K562 (cell line): ENCODE results near the gene FGF22. TPM values are rescaled to one million over a fixed set of nuclear protein-coding genes. Genes with fewer than 3 reads are reported as not detected.
"Not testable (repeated sequence)": the region's sequence is repeated elsewhere in the genome, so short reads cannot be mapped to it uniquely, and the experiment has no call there.

Source experiments
- ATAC-seq: fragments of 200-7000 bp; cut with Tn5 transposase; 3 replicates; pipeline ENCODE4 v1.9.1; 2020; ENCODE audit warnings: moderate library complexity
- BruUV-seq: library from RNA; stranded (reverse); fragments of 400-500 nt; replicated peaks from 2 replicates; lab custom pipeline; 2021; lab: Mats Ljungman, UMichigan
- CTCF ChIA-PET: fragments of 300-600 bp; formaldehyde crosslinking; extraction: SDS; loops from one replicate; lab custom pipeline; 2021; ENCODE audit warnings: low intra/inter-chr PET ratio; lab: Yijun Ruan, JAX
- POLR2A ChIA-PET: fragments of 300-600, 350-650 bp; sonication (Branson Sonifier 250); formaldehyde crosslinking; extraction: SDS; loops from one replicate; lab custom pipeline; 2021; ENCODE audit warnings: antibody characterized with exemption, inconsistent platforms; lab: Yijun Ruan, JAX
- DNase-seq, 4 experiments: peaks; one replicate each; pipeline versions ENCODE4 v3.0.0 to v3.0.0-alpha.2; 2011 to 2018; ENCODE audit warnings: low spot score in 3 of 4, mixed read lengths in 3 of 4; ENCODE audit errors: extremely low read depth in 1 of 4
- FAIRE-seq: peaks from 2 replicates; lab custom pipeline; 2011; peaks lifted over from hg19 to GRCh38; lab: Jason Lieb, UNC
- H2AFZ ChIP-seq: 2 replicates; pipeline ENCODE4 v1.6.0; 2011; ENCODE audit warnings: low read depth, low read length, control low read depth, inconsistent platforms
- H3K27ac ChIP-seq: fragments of 200-600 bp; 3 replicates; pipeline ENCODE4 v1.8.0; 2011; ENCODE audit warnings: low read depth, mild to moderate bottlenecking, control low read depth, inconsistent platforms, low read length, moderate library complexity, mixed read lengths; ENCODE audit errors: extremely low read depth
- H3K27me3 ChIP-seq, 2 experiments: fragments of 300-600 bp in 1 of 2; 2 replicates in 1 of 2; 3 replicates in 1 of 2; pipeline versions ENCODE4 v1.6.0 to v1.8.0; 2011; ENCODE audit warnings: inconsistent platforms in 2 of 2, low read length in 2 of 2, mild to moderate bottlenecking in 1 of 2, mixed read lengths in 1 of 2, moderate library complexity in 1 of 2; ENCODE audit not compliant: control insufficient read depth in 2 of 2, insufficient read depth in 2 of 2
- H3K36me3 ChIP-seq: fragments of 300-600 bp; 3 replicates; pipeline ENCODE4 v1.8.0; 2011; ENCODE audit warnings: mild to moderate bottlenecking, low read length, inconsistent platforms; ENCODE audit not compliant: control insufficient read depth, insufficient read depth
- H3K4me1 ChIP-seq, 2 experiments: fragments of 200-600 bp in 1 of 2; replicated peaks in 1 of 2; 2 replicates in 1 of 2; 3 replicates in 1 of 2; pipeline versions ENCODE4 v1.5.1 to v1.8.0; 2011; ENCODE audit warnings: inconsistent platforms in 2 of 2, low read length in 2 of 2, mild to moderate bottlenecking in 1 of 2, mixed read lengths in 1 of 2, moderate library complexity in 1 of 2; ENCODE audit not compliant: control insufficient read depth in 2 of 2, insufficient read depth in 2 of 2
- H3K4me2 ChIP-seq: 2 replicates; pipeline ENCODE4 v1.6.1; 2011; ENCODE audit warnings: low read length, control low read depth, inconsistent platforms, mixed read lengths; ENCODE audit not compliant: insufficient read depth
- H3K4me3 ChIP-seq: fragments of 200-600 bp; sonication (generic), shearing (Covaris generic); 2 replicates; pipeline ENCODE4 v1.5.1; 2016; ENCODE audit warnings: control low read depth, inconsistent platforms
- H3K79me2 ChIP-seq: fragments of 200-600 bp; 3 replicates; pipeline ENCODE4 v1.8.0; 2011; ENCODE audit warnings: low read length, inconsistent platforms; ENCODE audit not compliant: control insufficient read depth, insufficient read depth
- H3K9ac ChIP-seq, 2 experiments: 2 replicates each; pipeline versions ENCODE4 v1.6.0 to v1.6.1; 2011; ENCODE audit warnings: low read depth in 2 of 2, low read length in 2 of 2, control low read depth in 1 of 2, inconsistent platforms in 1 of 2, mild to moderate bottlenecking in 1 of 2, mixed read lengths in 1 of 2; ENCODE audit not compliant: insufficient read depth in 1 of 2
- H3K9me1 ChIP-seq: one replicate; pipeline ENCODE4 v1.6.0; 2011; ENCODE audit warnings: inconsistent platforms, mild to moderate bottlenecking, low read length, moderate library complexity; ENCODE audit not compliant: control insufficient read depth, insufficient read depth
- H3K9me3 ChIP-seq: replicated peaks from 2 replicates; pipeline ENCODE4 v1.5.1; 2011; ENCODE audit warnings: low read depth, low read length, inconsistent platforms; ENCODE audit not compliant: control insufficient read depth, insufficient read depth
- H4K20me1 ChIP-seq: replicated peaks from 2 replicates; pipeline ENCODE4 v1.6.1; 2011; ENCODE audit warnings: low read length, inconsistent platforms, mixed read lengths; ENCODE audit not compliant: control insufficient read depth, insufficient read depth
- ARHGAP35 ChIP-seq: fragments of 450-650 bp; IDR thresholded peaks from 2 replicates; pipeline ENCODE4 v1.6.1; 2018; ENCODE audit not compliant: partially characterized antibody
- FOXK2 ChIP-seq, 2 experiments: fragments of 450-650 bp; IDR thresholded peaks in 1 of 2; conservative IDR thresholded peaks in 1 of 2; 2 replicates each; pipeline ENCODE4 v1.6.1; 2016; ENCODE audit warnings: low read depth in 2 of 2, mild to moderate bottlenecking in 1 of 2
- SAP30 ChIP-seq: fragments of 200-600 bp; sonication (generic); IDR thresholded peaks from 2 replicates; pipeline ENCODE4 v1.6.1; 2012; ENCODE audit warnings: borderline replicate concordance, low read depth, mild to moderate bottlenecking, moderate library complexity, low read length, control low read depth, inconsistent platforms; ENCODE audit not compliant: insufficient read depth, poor library complexity, severe bottlenecking
- WGBS: fragments of 100-300 bp; shearing (Covaris generic); methylation state at CpG from one replicate; pipeline ENCODE4 v1.1.6; 2016; ENCODE audit warnings: low coverage, mixed read lengths; ENCODE audit not compliant: insufficient coverage; ENCODE audit errors: missing lambda C conversion rate; 5-methylcytosine and 5-hydroxymethylcytosine counted together
- in situ Hi-C: fragments of 300-500 bp; cut with MboI; formaldehyde crosslinking; loops from 4 replicates; pipeline ENCODE4 v1.15.0; 2018; ENCODE audit warnings: inconsistent platforms, mixed read lengths
- intact Hi-C: fragments of 100-400 bp; cut with micrococcal nuclease; formaldehyde crosslinking; loops from 2 replicates; pipeline ENCODE4 v1.14.2; 2022
- polyA plus RNA-seq, 8 experiments: library from polyadenylated mRNA; depleted of rRNA in 4 of 8; stranded (reverse) in 5 of 8; unstranded in 3 of 8; fragments of >200 nt; fragmentation: Nextera tagmentation in 2 of 8; fragmentation: Illumina TruSeq in 1 of 8; extraction: Ambion mirVana in 2 of 8; extraction: Trizol in 1 of 8; gene quantifications; 2 replicates each; pipeline versions ENCODE4 v1.2.1 to v1.2.3, GENCODE V29; 2011 to 2014; ENCODE audit warnings: inconsistent platforms in 1 of 8, missing spikeins in 1 of 8
- total RNA-seq, 7 experiments: library from RNA; depleted of rRNA in 6 of 7; stranded (reverse); fragments of >200 nt in 6 of 7; fragmentation: Illumina TruSeq in 2 of 7; extraction: Trizol in 2 of 7; gene quantifications; 2 replicates each; pipeline versions ENCODE4 v1.2.1 to v1.2.3, GENCODE V29; 2011 to 2021; ENCODE audit warnings: low replicate concordance in 1 of 7
- TF ChIP-seq, protein P1 (sequence below): sonication (generic); formaldehyde crosslinking; IDR thresholded peaks from 2 replicates; pipeline ENCODE4 v1.8.0; 2023; ENCODE audit warnings: mild to moderate bottlenecking, missing genetic modification reagents

FGF22 gene
- total and polyA plus RNA-seq, 9 of the 15 experiments (the other 6 are each of a cell fraction or from before 2014, with no cell fraction given) = 0.14 to 2.2 (median 0.86) TPM; not detected in 4

DNA sequence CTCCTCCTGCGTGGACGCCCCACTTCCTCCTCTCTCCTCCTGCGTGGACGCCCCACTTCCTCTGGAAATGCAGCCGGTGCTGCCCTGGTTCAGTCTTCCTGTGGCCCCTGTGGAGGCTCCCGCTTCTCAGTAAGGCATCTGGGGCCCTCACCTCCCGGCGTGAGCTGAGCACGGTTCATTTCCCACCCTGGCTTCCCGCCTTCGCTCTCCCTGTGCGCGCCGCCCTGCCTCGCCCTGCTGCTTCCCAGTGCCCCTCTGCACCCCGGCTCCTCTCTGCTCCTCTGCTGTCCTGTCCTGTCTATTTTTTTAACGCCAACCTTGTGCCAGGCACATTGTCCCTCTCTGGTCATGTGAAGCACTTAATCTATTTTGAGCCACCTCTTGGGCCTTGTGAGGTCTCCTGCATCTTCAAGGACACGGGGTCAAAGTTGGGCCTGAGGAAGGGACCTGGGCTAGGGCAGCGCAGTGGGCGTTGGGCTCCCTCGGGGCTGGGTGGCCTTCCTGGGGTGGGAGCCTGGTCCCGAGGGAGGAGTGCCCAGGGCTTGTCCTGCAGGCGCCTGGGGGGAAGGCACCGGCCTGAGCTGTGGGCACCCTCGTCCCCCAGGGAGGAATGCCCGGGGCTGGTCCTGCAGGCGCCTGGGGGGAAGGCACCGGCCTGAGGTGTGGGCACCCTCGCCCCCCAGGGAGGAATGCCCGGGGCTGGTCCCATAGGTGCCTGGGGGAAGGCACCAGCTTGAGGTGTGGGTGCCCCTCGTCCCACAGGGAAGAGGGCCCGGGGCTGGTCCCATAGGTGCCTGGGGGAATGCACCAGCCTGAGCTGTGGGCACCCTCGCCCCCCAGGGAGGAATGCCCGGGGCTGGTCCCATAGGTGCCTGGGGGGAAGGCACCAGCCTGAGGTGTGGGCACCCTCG, 37.0 kb upstream of the FGF22 start (continued):
- TF ChIP-seq, protein P1, sequence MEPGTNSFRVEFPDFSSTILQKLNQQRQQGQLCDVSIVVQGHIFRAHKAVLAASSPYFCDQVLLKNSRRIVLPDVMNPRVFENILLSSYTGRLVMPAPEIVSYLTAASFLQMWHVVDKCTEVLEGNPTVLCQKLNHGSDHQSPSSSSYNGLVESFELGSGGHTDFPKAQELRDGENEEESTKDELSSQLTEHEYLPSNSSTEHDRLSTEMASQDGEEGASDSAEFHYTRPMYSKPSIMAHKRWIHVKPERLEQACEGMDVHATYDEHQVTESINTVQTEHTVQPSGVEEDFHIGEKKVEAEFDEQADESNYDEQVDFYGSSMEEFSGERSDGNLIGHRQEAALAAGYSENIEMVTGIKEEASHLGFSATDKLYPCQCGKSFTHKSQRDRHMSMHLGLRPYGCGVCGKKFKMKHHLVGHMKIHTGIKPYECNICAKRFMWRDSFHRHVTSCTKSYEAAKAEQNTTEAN (CRISPR knock-in tag) = no peak
- TF ChIP-seq SAP30 (no peak), ARHGAP35 (no peak), FOXK2 (conservative IDR thresholded peaks at IDR 0.05 in 1 of 2, IDR thresholded peaks at IDR 0.05 in 1 of 2; ENCODE audit: low read depth in 2 of 2) (no peak)

DNA sequence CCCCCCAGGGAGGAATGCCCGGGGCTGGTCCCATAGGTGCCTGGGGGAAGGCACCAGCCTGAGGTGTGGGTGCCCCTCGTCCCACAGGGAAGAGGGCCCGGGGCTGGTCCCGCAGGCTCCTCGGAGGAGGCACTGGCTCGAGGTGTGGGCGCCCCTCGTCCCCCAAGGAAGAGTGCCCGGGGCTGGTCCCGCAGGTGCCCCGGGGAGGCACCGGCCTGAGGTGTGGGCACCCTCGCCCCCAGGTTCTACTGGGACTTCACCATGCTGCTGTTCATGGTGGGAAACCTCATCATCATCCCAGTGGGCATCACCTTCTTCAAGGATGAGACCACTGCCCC, 36.4 kb upstream of the FGF22 start:
- BruUV-seq, H3K79me2 ChIP-seq, H3K27ac ChIP-seq, POLR2A ChIA-PET, CTCF ChIA-PET, intact Hi-C loops, H4K20me1 ChIP-seq, FAIRE-seq, H3K36me3 ChIP-seq, H3K9ac ChIP-seq, H3K4me3 ChIP-seq, in situ Hi-C loops, H3K9me3 ChIP-seq, H3K27me3 ChIP-seq, H3K4me2 ChIP-seq, ATAC-seq, DNase-seq, H3K9me1 ChIP-seq, H2AFZ ChIP-seq: not testable (repeated sequence)
- 86% methylated on average over 8 of the region's 13 CpGs for WGBS
- H3K4me1 ChIP-seq = peaks cover 0 to 44% of the 10 kb centered on the region in 2 experiments; a peak in 2 of 5 replicates
